GM06990 (cell line): ENCODE data around the gene KIF21B.
"Not testable (repeated sequence)": the region's sequence is repeated elsewhere in the genome, so short reads cannot be mapped to it uniquely, and the experiment has no call there.

Experiments used
- DNase-seq: peaks from one replicate; pipeline ENCODE4 v3.0.0-alpha.2; 2011; ENCODE audit not compliant: insufficient read length; ENCODE audit errors: extremely low read depth
- H3K27me3 ChIP-seq: replicated peaks from 2 replicates; pipeline ENCODE4 v1.6.0; 2011; ENCODE audit warnings: low read length; ENCODE audit not compliant: control insufficient read depth, insufficient read depth
- H3K36me3 ChIP-seq: 2 replicates; pipeline ENCODE4 v1.5.1; 2011; ENCODE audit warnings: low read length; ENCODE audit not compliant: control insufficient read depth, insufficient read depth
- H3K4me3 ChIP-seq: replicated peaks from 2 replicates; pipeline ENCODE4 v1.5.1; 2011; ENCODE audit warnings: low read depth, mild to moderate bottlenecking, control low read depth, low read length
- CTCF ChIP-seq: IDR thresholded peaks from 2 replicates; pipeline ENCODE4 v1.5.1; 2011; ENCODE audit warnings: low read length, control low read depth, mild to moderate bottlenecking, inconsistent platforms; ENCODE audit not compliant: insufficient read depth, poor library complexity, severe bottlenecking

KIF21B gene

GRCh38 chr1:200938955-200939354 lies 84.6 kb downstream of the KIF21B start:
- no peaks in the 10 kb centered on the region for H3K36me3 ChIP-seq
- no peak for TF ChIP-seq CTCF
- H3K4me3 ChIP-seq: no peak overlapping the region

GRCh38 chr1:200935286-200935962 lies 88.1 kb downstream of the KIF21B start:
- H3K36me3 ChIP-seq, DNase-seq, H3K27me3 ChIP-seq, H3K4me3 ChIP-seq: not testable (repeated sequence)

More at GRCh38 chr1:200938955-200939354, 84.6 kb downstream of the KIF21B start:
- H3K27me3 ChIP-seq: no peaks in the 10 kb centered on the region
- DNase-seq: no peak

GRCh38 chr1:200934676-200935245 lies 88.8 kb downstream of the KIF21B start:
- no peaks in the 10 kb centered on the region for H3K27me3 ChIP-seq
- H3K4me3 ChIP-seq: no peak overlapping the region
- no peak for TF ChIP-seq CTCF
- no peak for DNase-seq
- H3K36me3 ChIP-seq: no peaks in the 10 kb centered on the region

- no peak for TF ChIP-seq CTCF
- DNase-seq: no peak
- Histone ChIP-seq H3K4me3 (no peak overlapping the region), H3K36me3 (no peaks in the 10 kb centered on the region), H3K27me3 (no peaks in the 10 kb centered on the region)
These were observed 91.7 kb downstream of the KIF21B start for GRCh38 chr1:200931776-200932175.

GRCh38 chr1:200930285-200930684 lies 93.2 kb downstream of the KIF21B start:
- not testable (repeated sequence) for DNase-seq, H3K27me3 ChIP-seq, H3K36me3 ChIP-seq, H3K4me3 ChIP-seq

- Histone ChIP-seq H3K36me3 (no peaks in the 10 kb centered on the region), H3K27me3 (no peaks in the 10 kb centered on the region), H3K4me3 (no peak overlapping the region)
- no peak for TF ChIP-seq CTCF
- no peak for DNase-seq
These were observed 93.8 kb downstream of the KIF21B start for GRCh38 chr1:200929530-200930278.
